Suprapubic skin (tissue), 4 donors: Measurements from ENCODE around the gene SATB2. TPM values are rescaled to one million over a fixed set of nuclear protein-coding genes. Genes with fewer than 3 reads are reported as not detected.

ENCODE experiments used
- DNase-seq, 2 donors: peaks; one replicate each; pipeline ENCODE4 v3.0.0-alpha.2; 2019; ENCODE audit warnings: low spot score in 2 of 2
- H3K27ac ChIP-seq: fragments of 200-600 bp; sonication (generic); one replicate; pipeline ENCODE4 v1.5.1; 2019
- H3K27me3 ChIP-seq: fragments of 200-600 bp; sonication (generic); one replicate; pipeline ENCODE4 v1.5.1; 2019
- H3K36me3 ChIP-seq: fragments of 200-600 bp; sonication (generic); one replicate; pipeline ENCODE4 v1.5.1; 2019
- H3K4me1 ChIP-seq: fragments of 200-600 bp; sonication (generic); one replicate; pipeline ENCODE4 v1.5.1; 2019
- H3K4me3 ChIP-seq: fragments of 200-600 bp; sonication (generic); one replicate; pipeline ENCODE4 v1.5.1; 2019; ENCODE audit warnings: mild to moderate bottlenecking
- H3K9me3 ChIP-seq: fragments of 200-600 bp; sonication (generic); one replicate; pipeline ENCODE4 v1.5.1; 2019
- EP300 ChIP-seq: sonication (generic); formaldehyde crosslinking; IDR thresholded peaks from one replicate; pipeline ENCODE4 v1.6.1; 2017; ENCODE audit warnings: antibody characterized with exemption
- POLR2A ChIP-seq, 2 donors: fragments of 450-650 bp; IDR thresholded peaks; one replicate each; pipeline ENCODE4 v1.6.1; 2017; ENCODE audit warnings: antibody characterized with exemption in 2 of 2, mild to moderate bottlenecking in 2 of 2, moderate library complexity in 2 of 2
- POLR2AphosphoS5 ChIP-seq, 3 donors: sonication (generic); formaldehyde crosslinking; IDR thresholded peaks; one replicate each; pipeline ENCODE4 v1.6.1; 2017; ENCODE audit warnings: antibody characterized with exemption in 3 of 3
- WGBS: methylation state at CpG from one replicate; pipeline ENCODE4 v1.1.5; 2018; 5-methylcytosine and 5-hydroxymethylcytosine counted together
- total RNA-seq, 4 donors: library from RNA; depleted of rRNA; stranded (reverse); fragments of >200 nt; gene quantifications; one replicate each; pipeline ENCODE4 v1.1.0, GENCODE V29; 2016
- TF ChIP-seq, protein P1 (sequence below), 2 donors: fragments of 200-600 bp in 1 of 2; fragments of 450-650 bp in 1 of 2; sonication (generic) in 1 of 2; IDR thresholded peaks; one replicate each; pipeline ENCODE4 v1.5.1; 2016 to 2019; ENCODE audit warnings: antibody characterized with exemption in 2 of 2, mild to moderate bottlenecking in 1 of 2, moderate library complexity in 1 of 2

SATB2 gene
- total RNA-seq, 4 donors from 2014 or later = 2.9 to 12.1 (median 3.9) TPM

DNA sequence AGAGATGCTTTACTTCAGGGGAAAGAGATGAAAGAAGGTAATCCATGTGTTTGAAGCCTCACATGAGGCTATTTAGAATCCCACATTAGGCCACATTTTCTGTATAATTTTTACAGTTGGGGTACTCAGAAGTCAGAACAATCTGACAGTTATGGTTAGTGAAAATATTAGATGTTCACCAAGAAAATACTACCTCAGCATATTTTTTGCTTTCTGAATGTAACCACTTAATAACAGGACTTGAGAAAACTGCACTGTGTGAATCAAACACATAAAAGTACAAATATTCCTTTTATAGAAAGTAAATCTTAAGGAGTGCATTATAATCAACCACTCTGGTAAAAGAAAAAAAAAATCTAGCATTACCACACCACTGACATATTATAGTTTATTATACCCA is 169.3 kb downstream of the SATB2 start:
- DNase-seq = no peak
- H3K36me3 ChIP-seq = no peaks in the 10 kb centered on the region
- no peaks in the 10 kb centered on the region for H3K4me1 ChIP-seq
- TF ChIP-seq EP300 = no peak
- TF ChIP-seq, protein P1, sequence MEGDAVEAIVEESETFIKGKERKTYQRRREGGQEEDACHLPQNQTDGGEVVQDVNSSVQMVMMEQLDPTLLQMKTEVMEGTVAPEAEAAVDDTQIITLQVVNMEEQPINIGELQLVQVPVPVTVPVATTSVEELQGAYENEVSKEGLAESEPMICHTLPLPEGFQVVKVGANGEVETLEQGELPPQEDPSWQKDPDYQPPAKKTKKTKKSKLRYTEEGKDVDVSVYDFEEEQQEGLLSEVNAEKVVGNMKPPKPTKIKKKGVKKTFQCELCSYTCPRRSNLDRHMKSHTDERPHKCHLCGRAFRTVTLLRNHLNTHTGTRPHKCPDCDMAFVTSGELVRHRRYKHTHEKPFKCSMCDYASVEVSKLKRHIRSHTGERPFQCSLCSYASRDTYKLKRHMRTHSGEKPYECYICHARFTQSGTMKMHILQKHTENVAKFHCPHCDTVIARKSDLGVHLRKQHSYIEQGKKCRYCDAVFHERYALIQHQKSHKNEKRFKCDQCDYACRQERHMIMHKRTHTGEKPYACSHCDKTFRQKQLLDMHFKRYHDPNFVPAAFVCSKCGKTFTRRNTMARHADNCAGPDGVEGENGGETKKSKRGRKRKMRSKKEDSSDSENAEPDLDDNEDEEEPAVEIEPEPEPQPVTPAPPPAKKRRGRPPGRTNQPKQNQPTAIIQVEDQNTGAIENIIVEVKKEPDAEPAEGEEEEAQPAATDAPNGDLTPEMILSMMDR (IDR thresholded peaks at IDR 0.05) = no peak
- no peak for TF ChIP-seq POLR2AphosphoS5 (IDR thresholded peaks at IDR 0.05)
- no peak overlapping the region for H3K27ac ChIP-seq
- H3K27me3 ChIP-seq = no peaks in the 10 kb centered on the region
- no peak overlapping the region for H3K4me3 ChIP-seq
- H3K9me3 ChIP-seq = no peaks in the 10 kb centered on the region

DNA sequence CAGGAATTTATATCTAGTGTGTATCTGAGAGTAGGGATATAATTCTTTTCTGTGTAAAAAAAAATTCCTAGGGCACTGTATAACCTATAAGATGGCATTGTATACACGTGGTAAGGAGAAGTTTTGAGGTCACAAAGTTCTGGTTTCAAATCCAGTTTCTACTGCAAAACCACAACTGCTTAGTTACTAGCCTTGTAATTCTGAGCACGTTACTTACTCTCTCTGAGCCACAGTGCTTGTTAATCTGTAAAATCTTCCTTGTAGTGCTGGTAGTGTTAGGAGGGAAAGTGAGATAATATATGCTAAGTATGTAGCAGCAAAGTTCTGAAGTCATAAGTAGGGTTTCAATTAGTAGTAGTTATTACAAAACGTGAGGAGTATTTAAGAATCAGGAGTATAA is 175.4 kb downstream of the SATB2 start:
- Histone ChIP-seq H3K36me3 (no peaks in the 10 kb centered on the region), H3K27ac (no peak overlapping the region), H3K9me3 (no peaks in the 10 kb centered on the region), H3K27me3 (no peaks in the 10 kb centered on the region), H3K4me1 (no peaks in the 10 kb centered on the region), H3K4me3 (no peak overlapping the region)
- TF ChIP-seq, protein P1 (IDR thresholded peaks at IDR 0.05) = no peak
- TF ChIP-seq POLR2AphosphoS5 (IDR thresholded peaks at IDR 0.05) (no peak), POLR2A (IDR thresholded peaks at IDR 0.05) (no peak), EP300 (no peak)
- 83% methylated on average over 3 of the region's 3 CpGs for WGBS
- DNase-seq = no peak

DNA sequence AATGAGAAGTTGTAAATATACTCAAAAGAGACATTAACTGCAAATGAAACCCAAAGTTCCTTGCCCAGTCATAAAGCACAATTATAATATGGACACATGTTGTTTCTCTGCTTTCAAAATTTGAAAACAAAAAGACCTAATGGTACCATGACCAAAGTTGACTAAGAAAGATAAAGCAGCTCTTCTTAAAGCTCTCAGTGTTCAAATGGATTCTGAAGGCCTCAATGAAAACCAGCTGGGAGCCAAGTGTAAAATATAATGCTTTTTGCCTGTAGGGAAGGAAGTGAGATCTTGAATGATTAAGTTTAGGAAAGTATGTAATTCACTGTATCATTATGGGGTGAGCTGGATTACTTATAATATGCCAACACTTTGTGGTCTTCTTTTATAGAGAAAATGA is 178.6 kb downstream of the SATB2 start:
- no peak for DNase-seq
- Histone ChIP-seq H3K27ac (no peak overlapping the region), H3K4me1 (no peaks in the 10 kb centered on the region), H3K36me3 (no peaks in the 10 kb centered on the region), H3K9me3 (no peaks in the 10 kb centered on the region), H3K27me3 (no peaks in the 10 kb centered on the region), H3K4me3 (no peak overlapping the region)
- TF ChIP-seq, protein P1 (IDR thresholded peaks at IDR 0.05) = no peak
- TF ChIP-seq POLR2A (IDR thresholded peaks at IDR 0.05) (no peak), POLR2AphosphoS5 (IDR thresholded peaks at IDR 0.05) (no peak), EP300 (no peak)

DNA sequence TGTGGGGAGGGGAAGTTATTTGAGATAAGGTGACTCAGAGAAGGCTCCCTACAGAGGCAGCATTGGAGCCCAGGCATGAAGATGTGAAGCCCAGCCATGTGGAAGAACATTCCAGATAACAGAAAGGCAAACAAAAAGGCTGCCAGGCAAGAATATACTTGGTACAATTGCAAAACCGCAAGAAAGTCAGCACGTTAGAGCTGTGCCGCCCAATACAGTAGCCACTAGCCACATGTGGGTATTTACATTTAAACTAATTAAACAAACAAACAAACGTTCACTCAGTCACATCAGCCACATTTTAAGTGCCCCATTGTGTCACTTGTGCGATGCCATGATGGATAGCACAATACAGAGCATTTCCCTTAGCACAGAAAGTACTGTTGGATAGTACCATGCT is 179.6 kb downstream of the SATB2 start:
- Histone ChIP-seq H3K4me1 (no peaks in the 10 kb centered on the region), H3K27me3 (no peaks in the 10 kb centered on the region), H3K4me3 (no peak overlapping the region), H3K9me3 (no peaks in the 10 kb centered on the region), H3K36me3 (no peaks in the 10 kb centered on the region), H3K27ac (no peak overlapping the region)
- TF ChIP-seq EP300 (no peak), POLR2A (IDR thresholded peaks at IDR 0.05) (no peak), POLR2AphosphoS5 (IDR thresholded peaks at IDR 0.05) (no peak)
- TF ChIP-seq, protein P1 (IDR thresholded peaks at IDR 0.05) = no peak
- 85% methylated on average over 5 of the region's 5 CpGs for WGBS
- no peak for DNase-seq

DNA sequence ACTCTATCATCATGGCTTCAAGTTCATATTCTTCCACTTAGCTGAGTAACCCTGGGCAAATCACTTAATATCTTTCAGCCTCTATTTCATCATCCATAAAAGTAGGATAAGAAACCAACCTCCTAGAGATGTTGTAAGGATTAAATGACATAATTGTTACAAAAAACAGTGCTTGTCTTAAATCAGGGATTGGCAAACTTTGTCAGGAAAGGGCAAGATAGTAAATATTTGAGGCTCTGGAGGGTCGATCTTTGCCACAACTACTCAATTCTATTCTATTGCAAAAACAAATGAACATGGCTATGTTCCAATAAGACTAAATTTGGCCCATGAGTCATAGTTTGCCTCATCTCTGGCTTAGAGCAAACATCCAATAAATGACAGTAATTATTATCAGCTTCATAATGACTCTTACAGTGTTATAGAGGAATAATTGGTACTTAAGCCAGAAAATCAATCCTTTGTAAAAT is 184.7 kb downstream of the SATB2 start:
- no peaks in the 10 kb centered on the region for H3K9me3 ChIP-seq
- WGBS = 29% methylated on average over 1 of the region's 1 CpG
- no peaks in the 10 kb centered on the region for H3K36me3 ChIP-seq
- H3K4me3 ChIP-seq = no peak overlapping the region
- no peaks in the 10 kb centered on the region for H3K4me1 ChIP-seq
- H3K27ac ChIP-seq = no peak overlapping the region
- TF ChIP-seq EP300 (no peak), POLR2AphosphoS5 (IDR thresholded peaks at IDR 0.05) (no peak), POLR2A (IDR thresholded peaks at IDR 0.05) (no peak)
- TF ChIP-seq, protein P1 (IDR thresholded peaks at IDR 0.05) = no peak
- no peaks in the 10 kb centered on the region for H3K27me3 ChIP-seq
- no peak for DNase-seq
